ENCODE data around the gene LTB4R2.

GRCh38 chr14:24268225-24268624 lies 41.7 kb upstream of the LTB4R2 start:
- TF ChIP-seq POLR2AphosphoS5 (IDR thresholded peaks at IDR 0.05): no peak
- no peak for TF ChIP-seq POLR2A (IDR thresholded peaks at IDR 0.05)
- TF ChIP-seq CTCF (IDR thresholded peaks at IDR 0.05): no peak

All from sigmoid colon (tissue), 4 donors.